ENCODE measurements around the gene GADD45A.
"Not testable (repeated sequence)": the region's sequence is repeated elsewhere in the genome, so short reads cannot be mapped to it uniquely, and the experiment has no call there.

The GADD45A gene

GRCh38 chr1:67659229-67659628 is 25.8 kb upstream of the GADD45A start:
- Histone ChIP-seq H3K9me3 (ENCODE audit: severe bottlenecking) (no peaks in the 10 kb centered on the region), H3K4me3 (ENCODE audit: low read depth, low read length) (no peak overlapping the region), H3K27ac (no peak overlapping the region), H3K27me3 (ENCODE audit: insufficient read depth, low read depth, severe bottlenecking) (no peaks in the 10 kb centered on the region), H3K36me3 (no peaks in the 10 kb centered on the region)
- TF ChIP-seq, protein P1, sequence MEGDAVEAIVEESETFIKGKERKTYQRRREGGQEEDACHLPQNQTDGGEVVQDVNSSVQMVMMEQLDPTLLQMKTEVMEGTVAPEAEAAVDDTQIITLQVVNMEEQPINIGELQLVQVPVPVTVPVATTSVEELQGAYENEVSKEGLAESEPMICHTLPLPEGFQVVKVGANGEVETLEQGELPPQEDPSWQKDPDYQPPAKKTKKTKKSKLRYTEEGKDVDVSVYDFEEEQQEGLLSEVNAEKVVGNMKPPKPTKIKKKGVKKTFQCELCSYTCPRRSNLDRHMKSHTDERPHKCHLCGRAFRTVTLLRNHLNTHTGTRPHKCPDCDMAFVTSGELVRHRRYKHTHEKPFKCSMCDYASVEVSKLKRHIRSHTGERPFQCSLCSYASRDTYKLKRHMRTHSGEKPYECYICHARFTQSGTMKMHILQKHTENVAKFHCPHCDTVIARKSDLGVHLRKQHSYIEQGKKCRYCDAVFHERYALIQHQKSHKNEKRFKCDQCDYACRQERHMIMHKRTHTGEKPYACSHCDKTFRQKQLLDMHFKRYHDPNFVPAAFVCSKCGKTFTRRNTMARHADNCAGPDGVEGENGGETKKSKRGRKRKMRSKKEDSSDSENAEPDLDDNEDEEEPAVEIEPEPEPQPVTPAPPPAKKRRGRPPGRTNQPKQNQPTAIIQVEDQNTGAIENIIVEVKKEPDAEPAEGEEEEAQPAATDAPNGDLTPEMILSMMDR (IDR thresholded peaks at IDR 0.05; ENCODE audit: low read depth, low read length), result no peak
- DNase-seq, result no peak

DNA sequence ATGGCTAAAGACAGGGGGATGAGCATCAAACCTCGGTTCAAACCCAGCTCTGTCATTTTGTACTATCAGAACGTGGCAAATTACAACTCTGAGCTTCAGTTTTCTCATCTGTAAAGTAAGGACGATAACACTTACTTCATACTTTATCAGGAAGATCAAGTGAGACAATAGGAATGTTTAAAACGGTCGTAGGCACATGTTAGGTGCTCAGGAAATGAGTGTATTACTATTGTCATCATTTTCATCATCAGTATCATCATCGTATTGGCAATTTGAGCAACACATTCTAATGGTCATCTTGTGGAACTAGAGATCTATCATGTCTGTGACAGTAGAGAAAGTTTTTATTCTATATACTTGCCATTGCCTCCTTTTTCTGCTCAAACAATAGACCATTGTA is 22.1 kb upstream of the GADD45A start:
- no peaks in the 10 kb centered on the region for H3K36me3 ChIP-seq
- TF ChIP-seq, protein P1 (IDR thresholded peaks at IDR 0.05; ENCODE audit: low read depth, low read length), result no peak
- no peaks in the 10 kb centered on the region for H3K27me3 ChIP-seq (ENCODE audit: insufficient read depth, low read depth, severe bottlenecking)
- no peak overlapping the region for H3K27ac ChIP-seq
- no peaks in the 10 kb centered on the region for H3K9me3 ChIP-seq (ENCODE audit: severe bottlenecking)
- no peak for DNase-seq
- H3K4me3 ChIP-seq (ENCODE audit: low read depth, low read length), result no peak overlapping the region

- TF ChIP-seq, protein P1 (IDR thresholded peaks at IDR 0.05; ENCODE audit: low read depth, low read length), result no peak
- Histone ChIP-seq H3K27me3 (ENCODE audit: insufficient read depth, low read depth, severe bottlenecking) (no peaks in the 10 kb centered on the region), H3K27ac (no peak overlapping the region), H3K36me3 (no peaks in the 10 kb centered on the region), H3K9me3 (ENCODE audit: severe bottlenecking) (no peaks in the 10 kb centered on the region), H3K4me3 (ENCODE audit: low read depth, low read length) (no peak overlapping the region)
- no peak for DNase-seq
Measured at GRCh38 chr1:67664048-67664447, 21.0 kb upstream of the GADD45A start.

DNA sequence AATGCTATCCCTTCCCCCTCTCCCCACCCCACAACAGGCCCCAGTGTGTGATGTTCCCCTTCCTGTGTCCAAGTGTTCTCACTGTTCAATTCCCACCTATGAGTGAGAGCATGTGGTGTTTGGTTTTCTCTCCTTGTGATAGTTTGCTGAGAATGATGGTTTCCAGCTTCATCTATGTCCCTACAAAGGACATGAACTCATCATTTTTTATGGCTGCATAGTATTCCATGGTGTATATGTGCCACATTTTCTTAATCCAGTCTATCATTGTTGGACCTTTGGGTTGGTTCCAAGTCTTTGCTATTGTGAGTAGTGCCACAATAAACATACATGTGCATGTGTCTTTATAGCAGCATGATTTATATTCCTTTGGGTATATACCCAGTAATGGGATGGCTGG is 19.7 kb upstream of the GADD45A start:
- not testable (repeated sequence) for H3K27me3 ChIP-seq (ENCODE audit: insufficient read depth, low read depth, severe bottlenecking); H3K9me3 ChIP-seq (ENCODE audit: severe bottlenecking); H3K4me3 ChIP-seq (ENCODE audit: low read depth, low read length); H3K27ac ChIP-seq; DNase-seq; H3K36me3 ChIP-seq

GRCh38 chr1:67666636-67667035 is 18.4 kb upstream of the GADD45A start:
- no peaks in the 10 kb centered on the region for H3K9me3 ChIP-seq (ENCODE audit: severe bottlenecking)
- no peak overlapping the region for H3K4me3 ChIP-seq (ENCODE audit: low read depth, low read length)
- H3K27me3 ChIP-seq (ENCODE audit: insufficient read depth, low read depth, severe bottlenecking), result no peaks in the 10 kb centered on the region
- TF ChIP-seq, protein P1 (IDR thresholded peaks at IDR 0.05; ENCODE audit: low read depth, low read length), result no peak
- no peak overlapping the region for H3K27ac ChIP-seq
- DNase-seq, result no peak
- H3K36me3 ChIP-seq, result no peaks in the 10 kb centered on the region

- H3K27ac ChIP-seq, result no peak overlapping the region
- no peak overlapping the region for H3K4me3 ChIP-seq (ENCODE audit: low read depth, low read length)
- no peaks in the 10 kb centered on the region for H3K27me3 ChIP-seq (ENCODE audit: insufficient read depth, low read depth, severe bottlenecking)
- no peaks in the 10 kb centered on the region for H3K9me3 ChIP-seq (ENCODE audit: severe bottlenecking)
- H3K36me3 ChIP-seq, result no peaks in the 10 kb centered on the region
- no peak for DNase-seq
- TF ChIP-seq, protein P1 (IDR thresholded peaks at IDR 0.05; ENCODE audit: low read depth, low read length), result no peak
Measured at GRCh38 chr1:67668660-67669059, 16.3 kb upstream of the GADD45A start.

Data from WERI-Rb-1 (cell line).